ENCODE results near the gene GNB1.

DNA sequence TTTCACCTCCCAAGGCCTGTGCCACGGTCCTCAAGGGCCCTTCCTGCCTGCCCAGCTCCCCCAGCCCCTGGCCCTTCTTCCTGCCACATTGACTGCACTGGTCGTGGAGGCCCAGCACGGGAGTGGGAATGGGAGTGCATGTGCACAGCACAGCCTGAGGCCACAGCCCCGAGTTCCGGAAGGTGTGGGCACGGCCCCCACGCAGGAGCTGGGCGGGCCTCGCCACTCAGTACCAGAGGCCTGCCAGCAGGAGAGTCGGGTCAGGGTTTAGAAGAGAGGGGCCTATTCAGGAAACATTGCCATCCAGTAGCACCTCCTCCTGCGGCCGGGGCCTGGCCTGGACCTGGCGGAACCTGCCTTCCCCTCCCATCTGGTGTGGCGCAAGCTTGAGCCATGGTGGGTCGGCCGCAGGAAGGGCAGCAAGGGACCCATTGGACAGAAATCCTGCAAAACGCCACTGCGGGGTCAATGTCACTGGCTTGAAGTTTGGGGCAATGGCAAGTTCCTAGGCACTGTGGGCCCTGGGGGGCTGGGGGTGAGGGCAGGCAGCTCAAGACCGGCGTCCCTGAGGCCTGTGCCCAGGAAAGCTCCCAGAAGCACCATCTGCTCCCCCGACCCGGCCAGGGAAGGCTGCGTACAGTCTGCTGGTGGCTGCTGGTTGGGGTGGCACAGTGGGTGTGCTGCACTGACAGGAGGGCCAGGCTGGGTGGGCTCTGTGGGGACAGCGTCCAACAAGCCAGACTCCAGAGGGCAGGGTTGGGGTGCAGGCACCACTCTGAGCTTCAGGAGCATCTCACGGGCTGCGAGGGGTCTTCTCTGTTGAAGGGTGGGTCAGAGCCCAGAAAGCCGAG lies 29.9 kb upstream of the GNB1 start:
- TF ChIP-seq EZH2phosphoT487 (IDR thresholded peaks at IDR 0.05; ENCODE audit: low read depth, severe bottlenecking, unreplicated experiment) (no peak), EZH2 (IDR thresholded peaks at IDR 0.05; ENCODE audit: borderline replicate concordance) (no peak)
- TF ChIP-seq, protein P1, sequence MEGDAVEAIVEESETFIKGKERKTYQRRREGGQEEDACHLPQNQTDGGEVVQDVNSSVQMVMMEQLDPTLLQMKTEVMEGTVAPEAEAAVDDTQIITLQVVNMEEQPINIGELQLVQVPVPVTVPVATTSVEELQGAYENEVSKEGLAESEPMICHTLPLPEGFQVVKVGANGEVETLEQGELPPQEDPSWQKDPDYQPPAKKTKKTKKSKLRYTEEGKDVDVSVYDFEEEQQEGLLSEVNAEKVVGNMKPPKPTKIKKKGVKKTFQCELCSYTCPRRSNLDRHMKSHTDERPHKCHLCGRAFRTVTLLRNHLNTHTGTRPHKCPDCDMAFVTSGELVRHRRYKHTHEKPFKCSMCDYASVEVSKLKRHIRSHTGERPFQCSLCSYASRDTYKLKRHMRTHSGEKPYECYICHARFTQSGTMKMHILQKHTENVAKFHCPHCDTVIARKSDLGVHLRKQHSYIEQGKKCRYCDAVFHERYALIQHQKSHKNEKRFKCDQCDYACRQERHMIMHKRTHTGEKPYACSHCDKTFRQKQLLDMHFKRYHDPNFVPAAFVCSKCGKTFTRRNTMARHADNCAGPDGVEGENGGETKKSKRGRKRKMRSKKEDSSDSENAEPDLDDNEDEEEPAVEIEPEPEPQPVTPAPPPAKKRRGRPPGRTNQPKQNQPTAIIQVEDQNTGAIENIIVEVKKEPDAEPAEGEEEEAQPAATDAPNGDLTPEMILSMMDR (IDR thresholded peaks at IDR 0.05; ENCODE audit: poor library complexity) = no peak
